Astrocyte of the spinal cord (primary cell): ENCODE measurements around the gene TYRP1.

Experiments
- DNase-seq: peaks from one replicate; pipeline ENCODE4 v3.0.0; 2011; ENCODE audit warnings: low read depth, low spot score
- H3K4me3 ChIP-seq: 2 replicates; pipeline ENCODE4 v1.5.1; 2011; ENCODE audit warnings: low read depth, mild to moderate bottlenecking, low read length, moderate library complexity
- CTCF ChIP-seq: IDR thresholded peaks from 2 replicates; pipeline ENCODE4 v1.5.1; 2012; ENCODE audit warnings: low read depth, mild to moderate bottlenecking, low read length, inconsistent platforms
- in situ Hi-C: cut with HindIII; loops from 2 replicates; pipeline ENCODE4 v1.10.0; 2017; ENCODE audit warnings: low sequenced_read_pairs

TYRP1 gene

GRCh38 chr9:12699529-12699928, 6.3 kb downstream of the TYRP1 start:
- H3K4me3 ChIP-seq: no peak overlapping the region
- TF ChIP-seq CTCF: peak; percentile 47
- in situ Hi-C loops: no loop called here
- DNase-seq: peak; percentile 14

GRCh38 chr9:12701126-12701525, 7.9 kb downstream of the TYRP1 start:
- no peak for TF ChIP-seq CTCF
- in situ Hi-C loops: no loop called here
- no peak overlapping the region for H3K4me3 ChIP-seq
- no peak for DNase-seq

GRCh38 chr9:12702160-12702758, 9.1 kb downstream of the TYRP1 start:
- peak; percentile 62 for DNase-seq

GRCh38 chr9:12703996-12704395, 10.8 kb downstream of the TYRP1 start:
- in situ Hi-C loops: no loop called here
- no peak for TF ChIP-seq CTCF
- no peak for DNase-seq
- no peak overlapping the region for H3K4me3 ChIP-seq

More at GRCh38 chr9:12702160-12702758, 9.1 kb downstream of the TYRP1 start:
- peak; percentile 75 for TF ChIP-seq CTCF
- in situ Hi-C loops: no loop called here
- H3K4me3 ChIP-seq: no peak overlapping the region

GRCh38 chr9:12705738-12706391, 12.7 kb downstream of the TYRP1 start:
- H3K4me3 ChIP-seq: no peak overlapping the region
- in situ Hi-C loops: no loop called here
- DNase-seq: no peak
- no peak for TF ChIP-seq CTCF

GRCh38 chr9:12708562-12709298, 15.5 kb downstream of the TYRP1 start:
- in situ Hi-C loops: no loop called here
- no peak for TF ChIP-seq CTCF
- H3K4me3 ChIP-seq: no peak overlapping the region
- DNase-seq: peak; percentile 74
